SIG-M5 (cell line): ENCODE data around the gene GPC3.

Experiments
- DNase-seq: peaks from one replicate; lab custom pipeline; 2025; lab: John Stamatoyannopoulos, UW

The GPC3 gene

GRCh38 chrX:133840415-133840814 is 145.0 kb downstream of the GPC3 start:
- no peak for DNase-seq

DNA sequence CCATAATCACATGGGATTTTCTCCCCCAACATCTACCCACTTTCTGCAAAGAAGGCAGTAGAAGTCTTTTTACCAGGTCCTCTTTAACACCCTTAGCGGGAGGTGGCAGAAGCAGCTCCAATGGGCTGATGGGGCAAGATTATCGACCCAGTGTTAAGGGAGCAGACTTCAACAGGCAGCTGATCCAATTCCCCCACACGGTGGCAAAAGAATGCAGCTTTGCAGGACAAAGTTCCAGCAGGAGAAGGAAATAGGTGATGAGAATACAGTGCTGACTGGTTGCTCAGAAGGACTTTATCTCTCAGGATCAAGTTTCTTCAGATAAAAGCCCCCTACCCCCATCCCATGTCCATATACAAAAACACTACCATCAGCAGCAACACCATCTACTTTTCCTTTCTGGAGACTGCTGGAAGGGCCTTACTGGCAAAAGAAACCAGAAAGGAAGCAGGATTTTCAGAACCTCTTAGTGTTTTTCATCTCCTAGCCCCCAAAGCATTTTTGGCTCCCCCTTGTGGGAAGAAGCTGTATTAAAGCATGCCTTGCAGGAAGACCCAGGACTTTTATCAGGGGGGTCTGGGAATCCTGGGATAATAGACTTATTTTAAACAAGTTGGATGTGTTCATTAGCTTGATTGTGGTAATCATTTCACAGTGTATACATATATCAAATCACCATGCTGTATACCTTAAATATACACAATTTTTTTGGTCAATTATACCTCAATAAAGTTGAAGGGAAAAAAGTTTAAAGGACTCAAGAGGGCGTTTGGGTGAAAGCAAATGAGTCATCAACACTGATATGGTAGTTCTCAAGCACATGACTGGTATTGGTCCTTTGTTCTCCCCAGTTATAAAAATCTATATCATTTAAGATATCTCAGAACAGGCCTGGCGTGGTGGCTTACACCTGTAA is 146.4 kb downstream of the GPC3 start:
- DNase-seq = no peak

DNA sequence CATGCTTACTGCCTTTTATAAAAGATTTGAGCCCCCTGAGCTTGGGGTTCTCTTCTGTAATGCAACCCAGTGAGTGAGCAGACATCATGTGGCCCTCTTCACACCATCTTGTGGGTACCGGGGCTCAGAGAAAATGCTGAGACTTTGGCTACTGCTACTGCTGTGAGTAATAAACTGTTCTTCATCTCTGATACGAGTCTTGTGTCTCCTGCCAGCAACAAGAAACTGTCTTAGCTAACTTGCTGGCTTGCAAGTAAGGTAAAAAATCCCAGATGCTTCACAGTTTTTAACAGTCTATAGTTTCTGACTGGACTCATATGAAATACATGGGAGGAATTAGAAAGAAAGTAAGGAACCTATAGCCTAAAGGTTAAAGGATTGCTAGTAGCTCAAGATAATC is 148.3 kb downstream of the GPC3 start:
- no peak for DNase-seq

- DNase-seq = no peak
These were observed 148.8 kb downstream of the GPC3 start for GRCh38 chrX:133836561-133836960.

- no peak for DNase-seq
These were observed 150.6 kb downstream of the GPC3 start for GRCh38 chrX:133834771-133835170.

DNA sequence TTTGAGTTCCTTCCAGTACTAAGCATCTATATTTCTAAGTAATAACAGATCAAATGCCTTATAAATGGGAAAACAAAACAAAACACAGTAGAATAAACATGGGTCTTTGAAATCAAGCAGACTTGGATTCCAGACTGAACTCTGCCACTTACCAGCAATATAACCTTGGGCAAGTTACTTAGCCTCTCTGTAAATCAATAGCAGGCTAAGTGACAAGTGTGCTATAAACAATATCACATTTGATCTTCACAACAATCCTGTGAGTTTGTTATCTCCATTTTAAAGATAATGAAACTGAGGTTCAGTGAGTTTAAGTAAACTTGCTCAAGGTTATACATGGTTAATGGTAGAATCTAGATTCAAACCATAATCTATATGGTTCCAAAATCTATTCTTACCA is 165.8 kb downstream of the GPC3 start:
- no peak for DNase-seq

DNA sequence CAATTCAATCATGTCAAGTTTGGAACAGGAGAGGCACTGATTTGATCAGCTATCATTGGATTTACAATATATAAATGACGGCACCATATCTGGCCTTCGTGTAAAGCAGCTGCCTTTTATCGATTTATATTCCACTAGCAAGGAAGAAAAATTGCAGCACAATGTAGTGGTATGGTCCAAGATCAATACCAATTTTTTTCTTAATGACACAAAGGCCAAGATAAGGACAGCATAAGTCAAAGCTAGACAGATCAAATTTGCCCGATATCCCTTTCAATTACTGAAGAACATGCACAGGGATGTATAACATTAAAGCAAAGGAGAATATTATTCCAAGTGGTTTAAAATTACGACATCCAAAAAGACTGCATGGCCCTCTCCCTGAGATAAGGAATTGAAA is 167.4 kb downstream of the GPC3 start:
- no peak for DNase-seq

GRCh38 chrX:133815496-133815895 is 169.9 kb downstream of the GPC3 start:
- no peak for DNase-seq

- no peak for DNase-seq
These were observed 171.4 kb downstream of the GPC3 start for GRCh38 chrX:133813971-133814370.

DNA sequence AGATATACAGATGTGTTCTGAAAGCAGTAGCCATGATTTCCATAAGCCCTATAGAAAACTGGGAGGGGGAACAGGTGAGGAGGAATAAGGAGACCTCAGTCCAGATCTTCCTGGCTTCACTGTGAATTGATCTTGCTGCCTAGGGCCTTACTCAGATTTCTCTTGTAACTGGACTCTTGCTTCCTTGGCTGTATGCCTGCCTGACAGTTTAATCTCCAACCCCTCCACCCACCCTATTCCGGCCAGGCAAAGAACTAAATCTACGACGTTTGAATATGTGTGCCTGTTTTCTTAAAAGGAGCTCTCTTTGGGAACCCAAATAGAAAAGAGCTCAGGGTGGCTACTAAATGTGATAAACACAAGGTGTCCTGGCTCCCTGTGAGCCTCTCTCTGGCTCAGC is 173.0 kb downstream of the GPC3 start:
- DNase-seq = no peak

- no peak for DNase-seq
These were observed 174.5 kb downstream of the GPC3 start for GRCh38 chrX:133810925-133811324.

- DNase-seq = no peak
These were observed 181.3 kb downstream of the GPC3 start for GRCh38 chrX:133804072-133804471.

DNA sequence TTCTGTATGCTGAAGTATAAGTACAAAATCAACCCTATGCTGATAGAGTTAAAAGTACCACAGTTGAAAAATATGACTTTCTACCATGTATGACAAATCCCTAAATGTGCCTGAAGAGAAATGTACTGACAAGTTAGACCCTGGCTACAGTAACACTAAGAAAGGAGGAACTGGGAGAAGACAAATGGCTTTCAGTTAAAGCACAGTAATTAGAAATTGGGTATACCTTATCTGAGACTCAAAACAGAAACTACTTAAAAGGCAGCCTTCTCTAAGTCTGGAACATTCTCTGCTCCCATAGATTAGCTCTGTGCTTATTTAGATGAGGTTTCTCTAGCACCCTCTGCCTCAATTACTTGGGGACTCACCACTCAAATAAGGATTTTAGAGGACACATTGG is 189.1 kb downstream of the GPC3 start:
- no peak for DNase-seq

DNA sequence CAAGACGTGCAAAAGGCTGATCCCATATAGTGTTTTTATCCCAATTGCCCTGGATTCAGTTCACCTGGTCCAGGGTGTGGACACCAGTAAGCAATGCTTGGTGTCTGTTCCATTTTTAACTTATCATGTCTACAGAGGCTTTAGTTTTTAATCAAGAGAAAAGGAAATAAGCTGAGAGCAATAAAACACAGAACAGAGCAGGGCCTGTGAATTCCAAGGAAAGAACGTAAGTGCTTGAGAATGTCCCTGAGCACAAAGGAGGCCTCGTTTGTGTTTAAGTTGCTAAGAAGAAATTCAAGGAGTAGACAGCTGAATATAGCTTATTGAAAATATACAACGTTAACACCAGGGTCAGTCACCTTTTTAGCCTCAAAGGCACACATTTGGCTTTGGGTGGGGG is 191.3 kb downstream of the GPC3 start:
- DNase-seq = no peak

GRCh38 chrX:133793626-133794025 is 191.8 kb downstream of the GPC3 start:
- no peak for DNase-seq

DNA sequence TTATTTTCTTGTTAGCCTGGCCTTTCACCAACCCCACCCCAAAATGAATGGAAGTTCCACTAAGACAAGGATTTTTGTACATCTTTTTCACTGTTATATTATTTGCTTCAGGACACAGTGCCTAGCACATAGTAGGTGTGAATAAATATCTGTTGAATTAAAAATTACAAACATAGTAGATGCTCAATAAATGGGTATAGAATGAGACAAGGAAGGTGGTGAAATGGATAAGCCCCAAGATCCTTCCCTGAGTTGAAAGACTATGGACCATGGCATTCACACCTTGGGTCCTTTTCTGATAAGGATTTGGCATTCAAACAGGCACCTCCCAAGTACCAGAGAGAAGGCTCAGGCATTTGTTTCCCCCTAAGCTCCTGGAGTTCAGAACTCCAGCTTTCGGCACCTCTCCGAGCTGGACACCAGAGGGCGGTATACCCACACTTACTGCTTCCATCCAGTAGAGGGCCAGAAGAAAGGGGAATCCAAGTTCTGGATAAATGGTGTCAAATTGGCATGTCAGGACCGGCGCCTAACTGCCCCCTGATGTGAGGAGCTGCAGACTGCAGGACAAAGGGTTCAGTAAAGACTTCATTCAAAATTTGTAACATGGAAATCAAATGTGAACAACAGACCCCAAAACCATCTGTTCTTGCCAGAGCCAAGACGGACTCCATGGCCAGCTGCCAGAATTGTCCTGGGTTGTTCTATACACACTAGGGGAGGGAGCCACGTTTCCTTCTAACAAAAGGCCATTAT is 193.0 kb downstream of the GPC3 start:
- no peak for DNase-seq

DNA sequence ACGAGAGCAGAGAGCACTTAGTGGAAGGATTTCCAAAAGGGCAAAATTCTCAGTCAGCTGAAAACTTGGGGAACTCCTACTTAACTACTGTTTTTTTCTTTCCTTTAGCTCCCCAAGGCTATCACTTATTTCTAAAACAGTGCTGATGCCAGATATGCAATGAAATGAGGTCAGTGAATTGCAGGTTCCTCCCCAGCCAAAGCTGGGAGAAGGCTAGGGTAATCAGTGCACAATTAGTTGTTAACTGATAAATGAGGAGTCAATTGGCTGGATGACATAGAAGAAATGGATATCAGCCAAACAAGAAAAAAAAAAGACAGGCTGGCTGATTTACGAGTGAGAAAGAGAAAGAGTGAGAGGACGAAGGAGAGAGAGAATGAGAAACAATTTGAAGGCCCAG is 195.6 kb downstream of the GPC3 start:
- DNase-seq = no peak

GRCh38 chrX:133786382-133786781 is 199.0 kb downstream of the GPC3 start:
- DNase-seq = no peak

- DNase-seq = no peak
These were observed 202.1 kb downstream of the GPC3 start for GRCh38 chrX:133783274-133783673.

DNA sequence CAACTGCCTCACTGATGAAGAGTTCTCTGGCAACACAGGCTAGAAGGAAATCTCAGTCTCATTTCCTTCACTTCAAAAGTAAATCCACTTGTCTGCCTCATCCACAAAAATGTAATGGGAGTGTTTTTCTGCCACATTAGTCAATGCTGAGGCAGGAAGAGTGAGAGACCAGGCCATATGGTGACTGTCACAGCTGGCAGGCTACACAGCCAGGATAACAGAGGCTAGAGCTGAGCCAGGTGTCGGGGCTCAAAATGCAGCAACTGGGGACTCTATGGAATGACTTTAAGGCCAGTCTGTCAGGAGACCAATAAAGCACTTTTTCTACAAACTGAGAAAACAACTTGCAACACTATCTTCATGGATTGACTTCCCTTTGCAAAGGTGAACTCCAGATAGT is 204.2 kb downstream of the GPC3 start:
- no peak for DNase-seq

DNA sequence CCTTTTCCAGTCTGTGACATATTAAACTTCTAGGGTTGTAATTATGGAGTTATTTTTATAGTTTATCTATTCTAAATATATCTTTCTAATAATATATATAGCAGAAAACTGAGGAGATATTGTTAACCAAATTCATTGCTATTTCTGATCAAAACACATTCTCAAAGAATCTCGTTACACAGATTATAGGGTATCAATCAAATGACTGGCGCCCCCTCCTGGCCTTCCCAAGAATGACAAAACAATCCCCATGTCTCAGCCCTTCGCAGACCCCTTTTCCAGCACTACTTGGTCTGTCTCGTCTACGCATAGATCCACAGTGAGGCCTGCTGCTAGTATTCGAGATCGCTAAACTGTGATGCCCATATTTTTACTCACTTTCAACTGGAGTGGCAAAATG is 209.3 kb downstream of the GPC3 start:
- no peak for DNase-seq

- no peak for DNase-seq
These were observed 210.6 kb downstream of the GPC3 start for GRCh38 chrX:133774807-133775206.

- no peak for DNase-seq
These were observed 214.2 kb downstream of the GPC3 start for GRCh38 chrX:133771086-133771646.
